Neural cell (in vitro differentiated cells): Measurements from ENCODE around the gene OR2L2.

ENCODE experiments used
- EP300 ChIP-seq: fragments of 450-650 bp; conservative IDR thresholded peaks from 2 replicates; pipeline ENCODE4 v1.6.1; 2014; ENCODE audit warnings: antibody characterized with exemption, mild to moderate bottlenecking, moderate library complexity; ENCODE audit not compliant: poor library complexity, severe bottlenecking
- EZH2 ChIP-seq: fragments of 200-600, 300-800 bp; shearing (Covaris generic), sonication (generic); IDR thresholded peaks from 2 replicates; pipeline ENCODE4 v1.6.1; 2014; ENCODE audit warnings: antibody characterized with exemption, low read length, borderline replicate concordance, mild to moderate bottlenecking; ENCODE audit not compliant: insufficient read depth, poor library complexity, severe bottlenecking
- RAD21 ChIP-seq: fragments of 450-650 bp; conservative IDR thresholded peaks from 2 replicates; pipeline ENCODE4 v1.6.1; 2014; ENCODE audit warnings: antibody characterized with exemption, mild to moderate bottlenecking, moderate library complexity
- TF ChIP-seq, protein P1 (sequence below): fragments of 450-650 bp; IDR thresholded peaks from 2 replicates; pipeline ENCODE4 v1.5.1; 2014; ENCODE audit warnings: antibody characterized with exemption, mild to moderate bottlenecking, moderate library complexity; ENCODE audit not compliant: poor library complexity, severe bottlenecking
- TF ChIP-seq, protein P2 (sequence below): IDR thresholded peaks from 2 replicates; pipeline ENCODE4 v1.6.1; 2012; ENCODE audit warnings: borderline replicate concordance

DNA sequence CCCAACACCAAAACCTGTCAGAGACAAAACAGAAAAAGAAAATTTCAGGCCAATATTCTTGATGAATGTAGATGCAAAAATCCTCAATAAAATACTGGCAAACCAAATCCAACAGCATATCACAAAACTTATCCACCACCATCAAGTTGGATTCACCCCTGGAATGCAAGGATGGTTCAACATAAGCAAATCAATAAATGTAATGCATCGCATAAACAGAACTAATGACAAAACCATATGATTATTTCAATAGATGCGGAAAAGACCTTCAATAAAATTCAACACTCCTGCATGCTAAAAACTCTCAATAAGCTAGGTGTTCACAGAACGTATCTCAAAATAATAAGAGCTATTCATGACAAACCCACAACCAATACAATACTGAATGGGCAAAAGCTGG is 20.2 kb upstream of the OR2L2 start:
- TF ChIP-seq EZH2, result no peak
- TF ChIP-seq EP300, result no peak
- TF ChIP-seq, protein P1, sequence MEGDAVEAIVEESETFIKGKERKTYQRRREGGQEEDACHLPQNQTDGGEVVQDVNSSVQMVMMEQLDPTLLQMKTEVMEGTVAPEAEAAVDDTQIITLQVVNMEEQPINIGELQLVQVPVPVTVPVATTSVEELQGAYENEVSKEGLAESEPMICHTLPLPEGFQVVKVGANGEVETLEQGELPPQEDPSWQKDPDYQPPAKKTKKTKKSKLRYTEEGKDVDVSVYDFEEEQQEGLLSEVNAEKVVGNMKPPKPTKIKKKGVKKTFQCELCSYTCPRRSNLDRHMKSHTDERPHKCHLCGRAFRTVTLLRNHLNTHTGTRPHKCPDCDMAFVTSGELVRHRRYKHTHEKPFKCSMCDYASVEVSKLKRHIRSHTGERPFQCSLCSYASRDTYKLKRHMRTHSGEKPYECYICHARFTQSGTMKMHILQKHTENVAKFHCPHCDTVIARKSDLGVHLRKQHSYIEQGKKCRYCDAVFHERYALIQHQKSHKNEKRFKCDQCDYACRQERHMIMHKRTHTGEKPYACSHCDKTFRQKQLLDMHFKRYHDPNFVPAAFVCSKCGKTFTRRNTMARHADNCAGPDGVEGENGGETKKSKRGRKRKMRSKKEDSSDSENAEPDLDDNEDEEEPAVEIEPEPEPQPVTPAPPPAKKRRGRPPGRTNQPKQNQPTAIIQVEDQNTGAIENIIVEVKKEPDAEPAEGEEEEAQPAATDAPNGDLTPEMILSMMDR, result no peak
- TF ChIP-seq RAD21, result no peak
- TF ChIP-seq, protein P2, sequence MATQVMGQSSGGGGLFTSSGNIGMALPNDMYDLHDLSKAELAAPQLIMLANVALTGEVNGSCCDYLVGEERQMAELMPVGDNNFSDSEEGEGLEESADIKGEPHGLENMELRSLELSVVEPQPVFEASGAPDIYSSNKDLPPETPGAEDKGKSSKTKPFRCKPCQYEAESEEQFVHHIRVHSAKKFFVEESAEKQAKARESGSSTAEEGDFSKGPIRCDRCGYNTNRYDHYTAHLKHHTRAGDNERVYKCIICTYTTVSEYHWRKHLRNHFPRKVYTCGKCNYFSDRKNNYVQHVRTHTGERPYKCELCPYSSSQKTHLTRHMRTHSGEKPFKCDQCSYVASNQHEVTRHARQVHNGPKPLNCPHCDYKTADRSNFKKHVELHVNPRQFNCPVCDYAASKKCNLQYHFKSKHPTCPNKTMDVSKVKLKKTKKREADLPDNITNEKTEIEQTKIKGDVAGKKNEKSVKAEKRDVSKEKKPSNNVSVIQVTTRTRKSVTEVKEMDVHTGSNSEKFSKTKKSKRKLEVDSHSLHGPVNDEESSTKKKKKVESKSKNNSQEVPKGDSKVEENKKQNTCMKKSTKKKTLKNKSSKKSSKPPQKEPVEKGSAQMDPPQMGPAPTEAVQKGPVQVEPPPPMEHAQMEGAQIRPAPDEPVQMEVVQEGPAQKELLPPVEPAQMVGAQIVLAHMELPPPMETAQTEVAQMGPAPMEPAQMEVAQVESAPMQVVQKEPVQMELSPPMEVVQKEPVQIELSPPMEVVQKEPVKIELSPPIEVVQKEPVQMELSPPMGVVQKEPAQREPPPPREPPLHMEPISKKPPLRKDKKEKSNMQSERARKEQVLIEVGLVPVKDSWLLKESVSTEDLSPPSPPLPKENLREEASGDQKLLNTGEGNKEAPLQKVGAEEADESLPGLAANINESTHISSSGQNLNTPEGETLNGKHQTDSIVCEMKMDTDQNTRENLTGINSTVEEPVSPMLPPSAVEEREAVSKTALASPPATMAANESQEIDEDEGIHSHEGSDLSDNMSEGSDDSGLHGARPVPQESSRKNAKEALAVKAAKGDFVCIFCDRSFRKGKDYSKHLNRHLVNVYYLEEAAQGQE, result no peak
